ENCODE measurements around the gene IBSP. TPM values are rescaled to one million over a fixed set of nuclear protein-coding genes. Genes with fewer than 3 reads are reported as not detected.

The IBSP gene
- total and polyA plus RNA-seq, 4 donors: not detected

GRCh38 chr4:87835197-87835596, 35.8 kb downstream of the IBSP start:
- H3K4me3 ChIP-seq (ENCODE audit: low read depth in 1 of 3, low read length in 3 of 3): no peak overlapping the region
- H3K27ac ChIP-seq (ENCODE audit: low read depth in 1 of 2, low read length in 2 of 2): no peak overlapping the region
- H3K27me3 ChIP-seq (ENCODE audit: control insufficient read depth in 4 of 4, insufficient read depth in 4 of 4, low read length in 3 of 4): no peaks in the 10 kb centered on the region
- 94% methylated on average over 2 of the region's 2 CpGs for WGBS
- no peaks in the 10 kb centered on the region for H3K4me1 ChIP-seq (ENCODE audit: control insufficient read depth in 4 of 4, insufficient read depth in 4 of 4, low read length in 3 of 4)
- H3K9ac ChIP-seq (ENCODE audit: low read depth in 1 of 2, low read length in 2 of 2): no peak overlapping the region
- TF ChIP-seq, protein P1, sequence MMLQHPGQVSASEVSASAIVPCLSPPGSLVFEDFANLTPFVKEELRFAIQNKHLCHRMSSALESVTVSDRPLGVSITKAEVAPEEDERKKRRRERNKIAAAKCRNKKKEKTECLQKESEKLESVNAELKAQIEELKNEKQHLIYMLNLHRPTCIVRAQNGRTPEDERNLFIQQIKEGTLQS (IDR thresholded peaks at IDR 0.05): no peak
- TF ChIP-seq GABPA (IDR thresholded peaks at IDR 0.05 in 1 of 2, conservative IDR thresholded peaks at IDR 0.05 in 1 of 2): no peak
- TF ChIP-seq ZBTB33 (IDR thresholded peaks at IDR 0.05): no peak
- TF ChIP-seq YY1 (IDR thresholded peaks at IDR 0.05): no peak
- TF ChIP-seq HNF4G (IDR thresholded peaks at IDR 0.05): no peak
- no peak for TF ChIP-seq TAF1 (conservative IDR thresholded peaks at IDR 0.05)
- TF ChIP-seq HNF4A (conservative IDR thresholded peaks at IDR 0.05): no peak
- TF ChIP-seq, protein P2, sequence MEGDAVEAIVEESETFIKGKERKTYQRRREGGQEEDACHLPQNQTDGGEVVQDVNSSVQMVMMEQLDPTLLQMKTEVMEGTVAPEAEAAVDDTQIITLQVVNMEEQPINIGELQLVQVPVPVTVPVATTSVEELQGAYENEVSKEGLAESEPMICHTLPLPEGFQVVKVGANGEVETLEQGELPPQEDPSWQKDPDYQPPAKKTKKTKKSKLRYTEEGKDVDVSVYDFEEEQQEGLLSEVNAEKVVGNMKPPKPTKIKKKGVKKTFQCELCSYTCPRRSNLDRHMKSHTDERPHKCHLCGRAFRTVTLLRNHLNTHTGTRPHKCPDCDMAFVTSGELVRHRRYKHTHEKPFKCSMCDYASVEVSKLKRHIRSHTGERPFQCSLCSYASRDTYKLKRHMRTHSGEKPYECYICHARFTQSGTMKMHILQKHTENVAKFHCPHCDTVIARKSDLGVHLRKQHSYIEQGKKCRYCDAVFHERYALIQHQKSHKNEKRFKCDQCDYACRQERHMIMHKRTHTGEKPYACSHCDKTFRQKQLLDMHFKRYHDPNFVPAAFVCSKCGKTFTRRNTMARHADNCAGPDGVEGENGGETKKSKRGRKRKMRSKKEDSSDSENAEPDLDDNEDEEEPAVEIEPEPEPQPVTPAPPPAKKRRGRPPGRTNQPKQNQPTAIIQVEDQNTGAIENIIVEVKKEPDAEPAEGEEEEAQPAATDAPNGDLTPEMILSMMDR (IDR thresholded peaks at IDR 0.05; ENCODE audit: low read depth, low read length, missing input control): no peak
- no peak for TF ChIP-seq SP1 (IDR thresholded peaks at IDR 0.05)
- TF ChIP-seq JUND (IDR thresholded peaks at IDR 0.05): no peak
- no peak for TF ChIP-seq RXRA (IDR thresholded peaks at IDR 0.05)
- TF ChIP-seq NR2F2 (IDR thresholded peaks at IDR 0.05): no peak
- no peak for TF ChIP-seq EGR1 (IDR thresholded peaks at IDR 0.05; ENCODE audit: low read depth in 2 of 2)
- H3K36me3 ChIP-seq (ENCODE audit: control insufficient read depth in 4 of 4, insufficient read depth in 3 of 4, low read depth in 1 of 4, low read length in 3 of 4): no peaks in the 10 kb centered on the region
- H3K9me3 ChIP-seq (ENCODE audit: control insufficient read depth in 4 of 4, low read length in 3 of 4): no peaks in the 10 kb centered on the region
- no peak for DNase-seq (ENCODE audit: low spot score)

DNA sequence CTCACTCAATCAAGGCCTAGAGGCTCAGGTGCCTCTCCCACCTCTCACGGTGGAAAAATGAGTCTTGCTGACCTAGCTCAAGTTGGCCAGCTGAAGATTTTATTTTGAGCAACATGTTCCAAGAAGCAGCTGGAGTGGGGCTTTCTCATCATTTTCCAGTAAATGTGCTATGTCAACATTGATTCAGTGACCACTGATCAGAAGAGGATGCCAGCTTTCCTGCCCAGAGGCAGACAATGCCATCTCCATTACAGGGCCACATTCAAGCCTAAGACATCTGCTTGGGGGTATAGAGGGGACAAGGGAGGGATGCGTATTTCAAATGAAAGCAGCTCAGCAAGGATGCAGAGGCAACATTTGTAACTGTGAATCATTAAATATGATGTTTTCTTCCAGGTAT, 36.4 kb downstream of the IBSP start:
- DNase-seq (ENCODE audit: low spot score): no peak
- no peak overlapping the region for H3K4me3 ChIP-seq (ENCODE audit: low read depth in 1 of 3, low read length in 3 of 3)
- H3K9ac ChIP-seq (ENCODE audit: low read depth in 1 of 2, low read length in 2 of 2): no peak overlapping the region
- TF ChIP-seq TAF1 (conservative IDR thresholded peaks at IDR 0.05): no peak
- TF ChIP-seq, protein P2 (IDR thresholded peaks at IDR 0.05; ENCODE audit: low read depth, low read length, missing input control): no peak
- TF ChIP-seq JUND (IDR thresholded peaks at IDR 0.05): no peak
- TF ChIP-seq RXRA (IDR thresholded peaks at IDR 0.05): no peak
- no peak for TF ChIP-seq YY1 (IDR thresholded peaks at IDR 0.05)
- TF ChIP-seq NR2F2 (IDR thresholded peaks at IDR 0.05): no peak
- no peaks in the 10 kb centered on the region for H3K4me1 ChIP-seq (ENCODE audit: control insufficient read depth in 4 of 4, insufficient read depth in 4 of 4, low read length in 3 of 4)
- no peaks in the 10 kb centered on the region for H3K36me3 ChIP-seq (ENCODE audit: control insufficient read depth in 4 of 4, insufficient read depth in 3 of 4, low read depth in 1 of 4, low read length in 3 of 4)
- H3K9me3 ChIP-seq (ENCODE audit: control insufficient read depth in 4 of 4, low read length in 3 of 4): no peaks in the 10 kb centered on the region
- H3K27me3 ChIP-seq (ENCODE audit: control insufficient read depth in 4 of 4, insufficient read depth in 4 of 4, low read length in 3 of 4): no peaks in the 10 kb centered on the region
- no peak overlapping the region for H3K27ac ChIP-seq (ENCODE audit: low read depth in 1 of 2, low read length in 2 of 2)
- 97% methylated on average over 2 of the region's 2 CpGs for WGBS
